Uterus (tissue), 2 donors: ENCODE data around the gene RTP1.

Experiments used
- CTCF ChIP-seq, 4 experiments: fragments of 200-600 bp in 2 of 4; fragments of 450-650 bp in 2 of 4; sonication (generic) in 2 of 4; IDR thresholded peaks; one replicate each; pipeline ENCODE4 v1.5.1; 2016 to 2019; ENCODE audit warnings: antibody characterized with exemption in 4 of 4, mild to moderate bottlenecking in 2 of 4, moderate library complexity in 1 of 4
- POLR2A ChIP-seq, 2 donors: fragments of 450-650 bp; IDR thresholded peaks; one replicate each; pipeline ENCODE4 v1.6.1; 2016; ENCODE audit warnings: antibody characterized with exemption in 2 of 2, mild to moderate bottlenecking in 1 of 2, moderate library complexity in 1 of 2

- TF ChIP-seq CTCF (IDR thresholded peaks at IDR 0.05) (no peak), POLR2A (IDR thresholded peaks at IDR 0.05) (no peak)
Measured at GRCh38 chr3:187162265-187162953, 34.9 kb upstream of the RTP1 start.
